Measurements from ENCODE around the gene ANTXR1. TPM values are rescaled to one million over a fixed set of nuclear protein-coding genes. Genes with fewer than 3 reads are reported as not detected.

The ANTXR1 gene
- total RNA-seq, 1 donor from 2014 or later: 81.2 TPM

DNA sequence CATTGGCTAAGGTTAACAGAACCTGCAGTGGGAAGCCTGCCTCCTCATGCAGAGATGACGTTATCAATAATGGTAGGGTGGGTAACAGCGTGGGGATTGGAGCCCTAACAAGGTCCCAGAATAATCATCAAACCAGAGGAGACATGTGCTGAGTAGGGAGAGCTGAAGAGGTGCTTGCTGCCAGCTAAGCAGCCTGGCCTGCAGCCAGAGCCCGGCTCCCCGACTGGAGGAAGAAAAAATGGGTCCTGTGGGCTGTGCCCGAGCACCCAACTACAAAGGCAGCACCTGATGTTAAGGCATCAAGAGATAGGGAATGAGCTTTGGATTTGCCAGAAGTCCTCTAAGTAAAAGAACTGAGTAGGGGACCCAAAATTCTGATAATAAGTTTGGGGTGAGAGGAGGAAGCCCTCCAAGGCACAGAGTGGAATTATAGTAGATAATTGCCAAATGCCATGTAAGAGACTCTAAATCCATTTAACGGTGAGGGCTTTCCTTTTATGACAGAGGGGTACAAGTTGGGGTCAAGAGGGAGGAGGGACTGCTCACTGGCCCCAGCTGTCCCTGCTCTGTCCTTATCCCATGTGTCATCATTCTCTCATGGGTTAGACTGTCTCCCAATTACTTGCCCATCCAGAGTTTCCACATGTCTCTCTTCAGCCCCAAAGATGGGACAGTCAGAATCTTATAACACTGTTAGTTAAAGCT, 156.1 kb downstream of the ANTXR1 start:
- Histone ChIP-seq H3K9me3 (no peaks in the 10 kb centered on the region), H3K27me3 (no peaks in the 10 kb centered on the region), H3K4me1 (peaks cover 12% of the 10 kb centered on the region), H3K27ac (no peak overlapping the region), H3K4me3 (no peak overlapping the region), H3K36me3 (no peaks in the 10 kb centered on the region)
- ATAC-seq (no peak), DNase-seq (no peak)
- no peak for TF ChIP-seq CTCF (IDR thresholded peaks at IDR 0.05)
- intact Hi-C loops (cut with DNase I): no loop called here

DNA sequence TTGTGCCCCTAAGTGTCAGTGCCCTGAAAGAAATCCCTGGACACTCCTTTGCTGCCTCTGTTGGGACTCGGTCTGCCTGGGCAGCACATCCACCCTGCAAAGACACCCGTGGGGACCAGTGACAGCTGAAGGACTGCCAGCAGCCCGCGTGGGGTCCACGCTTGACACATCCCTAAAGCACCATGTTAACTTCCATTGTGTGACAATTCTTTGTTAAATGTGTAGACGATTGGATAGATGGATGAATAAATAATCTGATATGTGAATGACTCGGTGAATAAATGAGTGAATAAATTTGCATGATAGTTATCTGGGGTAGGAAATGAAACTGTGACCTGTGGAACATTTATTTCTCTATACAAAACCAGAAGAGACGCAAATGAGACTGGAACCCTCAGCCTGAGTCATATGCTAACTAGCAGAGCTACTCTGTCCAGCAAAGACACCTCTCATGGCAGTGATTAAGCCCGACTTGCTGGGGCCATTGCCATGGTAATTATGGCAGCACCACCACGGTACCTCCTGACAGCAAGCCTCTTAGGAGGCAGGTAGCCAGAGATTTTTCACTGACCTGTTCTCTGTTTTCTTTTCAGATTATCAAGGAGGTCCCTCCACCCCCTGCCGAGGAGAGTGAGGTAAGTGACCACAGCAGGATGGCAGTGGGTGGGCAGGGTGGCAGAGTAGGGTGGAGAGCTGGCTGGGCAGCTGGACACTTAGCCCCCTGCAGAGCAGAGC, 156.8 kb downstream of the ANTXR1 start:
- Histone ChIP-seq H3K27ac (no peak overlapping the region), H3K27me3 (no peaks in the 10 kb centered on the region), H3K36me3 (no peaks in the 10 kb centered on the region), H3K4me3 (no peak overlapping the region), H3K9me3 (no peaks in the 10 kb centered on the region), H3K4me1 (peaks cover 6% of the 10 kb centered on the region)
- intact Hi-C loops (cut with DNase I): no loop called here
- no peak for DNase-seq
- no peak for TF ChIP-seq CTCF (IDR thresholded peaks at IDR 0.05)
- ATAC-seq: peak; percentile 22

DNA sequence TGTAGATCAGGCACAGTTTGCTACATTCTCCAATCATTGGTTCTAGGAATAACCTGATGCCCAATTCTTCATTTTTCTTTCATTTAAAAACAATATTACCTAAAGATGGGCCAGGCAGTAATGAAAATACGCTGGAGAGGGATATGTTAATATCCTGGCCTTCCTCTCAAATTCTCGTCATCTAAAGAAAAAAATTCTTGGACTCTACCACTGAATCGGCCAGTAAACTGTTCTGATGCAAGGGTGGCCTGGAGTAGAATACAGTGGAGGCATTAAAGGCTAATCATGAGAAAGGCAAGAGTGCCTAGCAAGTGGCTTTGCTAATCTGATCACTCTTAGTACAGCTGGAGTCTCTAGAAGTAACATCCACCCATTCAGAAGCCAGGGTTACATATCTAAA, 157.7 kb downstream of the ANTXR1 start:
- Histone ChIP-seq H3K36me3 (no peaks in the 10 kb centered on the region), H3K4me1 (peaks cover under 1% of the 10 kb centered on the region), H3K4me3 (no peak overlapping the region), H3K9me3 (no peaks in the 10 kb centered on the region), H3K27ac (no peak overlapping the region), H3K27me3 (no peaks in the 10 kb centered on the region)
- intact Hi-C loops (cut with DNase I): no loop called here
- TF ChIP-seq CTCF (IDR thresholded peaks at IDR 0.05): no peak
- DNase-seq (no peak), ATAC-seq (no peak)

DNA sequence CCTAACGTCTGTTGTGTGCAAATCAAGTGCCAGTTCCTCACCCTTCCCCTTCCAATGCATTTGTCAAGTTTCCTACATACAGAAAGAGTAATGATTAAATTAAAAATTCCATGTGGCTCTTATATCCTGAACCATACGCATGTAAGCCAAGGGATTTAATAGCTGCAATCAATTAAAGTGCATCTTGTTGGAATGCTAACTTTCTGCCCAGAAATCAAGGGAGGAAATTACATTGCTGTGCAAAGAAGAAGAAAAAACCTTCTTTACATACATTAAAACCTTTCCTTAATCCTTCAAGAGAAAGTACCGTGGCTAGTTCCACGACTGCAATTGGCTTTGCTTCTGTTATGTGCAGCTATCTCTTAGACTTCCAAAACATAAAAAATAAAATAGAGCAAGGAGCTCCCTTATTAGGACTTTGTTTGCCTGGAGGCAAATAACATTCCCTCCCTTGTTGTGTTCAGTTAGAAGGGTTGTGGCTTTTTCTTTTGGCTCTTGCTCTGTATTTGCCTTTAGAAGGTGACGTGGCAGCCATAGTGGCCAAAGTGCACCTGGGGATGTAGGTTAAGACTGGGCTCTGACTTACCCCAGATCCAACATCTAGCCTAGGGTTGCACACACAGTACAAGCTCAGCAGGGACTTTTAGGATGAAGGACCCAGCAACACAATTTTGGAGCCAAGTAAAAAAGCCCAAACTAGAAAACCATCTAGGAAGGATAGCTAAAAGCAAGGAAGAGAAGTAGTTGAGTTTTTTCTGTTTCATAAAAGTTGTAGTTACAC, 158.3 kb downstream of the ANTXR1 start:
- ATAC-seq (no peak), DNase-seq (no peak)
- Histone ChIP-seq H3K36me3 (no peaks in the 10 kb centered on the region), H3K27ac (no peak overlapping the region), H3K4me1 (peaks cover 7% of the 10 kb centered on the region), H3K9me3 (no peaks in the 10 kb centered on the region), H3K4me3 (no peak overlapping the region), H3K27me3 (no peaks in the 10 kb centered on the region)
- TF ChIP-seq CTCF (IDR thresholded peaks at IDR 0.05): no peak
- intact Hi-C loops (cut with DNase I): no loop called here

GRCh38 chr2:69171897-69172525, 159.0 kb downstream of the ANTXR1 start:
- no peak overlapping the region for H3K4me3 ChIP-seq
- intact Hi-C loops (cut with DNase I): no loop called here
- H3K4me1 ChIP-seq: peaks cover 14% of the 10 kb centered on the region
- H3K9me3 ChIP-seq: no peaks in the 10 kb centered on the region
- DNase-seq: no peak
- H3K27ac ChIP-seq: no peak overlapping the region
- H3K27me3 ChIP-seq: no peaks in the 10 kb centered on the region
- no peak for ATAC-seq
- no peak for TF ChIP-seq CTCF (IDR thresholded peaks at IDR 0.05)
- no peaks in the 10 kb centered on the region for H3K36me3 ChIP-seq
